ENCODE measurements around the gene OR10C1. TPM values are rescaled to one million over a fixed set of nuclear protein-coding genes. Genes with fewer than 3 reads are reported as not detected.

Gene OR10C1
- total and polyA plus RNA-seq, 4 donors = not detected

- no peak overlapping the region for H3K27ac ChIP-seq (ENCODE audit: low read depth in 1 of 2, low read length in 1 of 2)
- no peak for DNase-seq
- TF ChIP-seq CTCF (IDR thresholded peaks at IDR 0.05; ENCODE audit: control extremely low read depth, extremely low read depth) = no peak
- H3K4me1 ChIP-seq (ENCODE audit: control insufficient read depth in 5 of 5, insufficient read depth in 5 of 5, low read length in 5 of 5) = no peaks in the 10 kb centered on the region
- no peaks in the 10 kb centered on the region for H3K9me3 ChIP-seq (ENCODE audit: control insufficient read depth in 4 of 4, insufficient read depth in 3 of 4, low read length in 3 of 4)
- no peak overlapping the region for H3K4me3 ChIP-seq
- ATAC-seq (ENCODE audit: insufficient read depth, low FRiP score) = no peak
- no peak overlapping the region for H3K9ac ChIP-seq (ENCODE audit: insufficient read depth in 1 of 2, low read length in 2 of 2)
- peaks cover 0 to 3% (median 0%) of the 10 kb centered on the region in 3 donors for H3K27me3 ChIP-seq (ENCODE audit: control insufficient read depth in 3 of 3, insufficient read depth in 3 of 3, low read length in 2 of 3)
- no peaks in the 10 kb centered on the region for H3K36me3 ChIP-seq (ENCODE audit: control insufficient read depth in 4 of 4, insufficient read depth in 4 of 4, low read length in 4 of 4)
- 78 to 82% methylated on average over 5 of the region's 5 CpGs for WGBS, 2 donors
These were observed 22.1 kb downstream of the OR10C1 start for GRCh38 chr6:29461021-29461814.

- ATAC-seq (ENCODE audit: insufficient read depth, low FRiP score) (no peak), DNase-seq (no peak)
- WGBS, 2 donors = 79 to 92% methylated on average over 6 of the region's 6 CpGs
- no peak overlapping the region for H3K27ac ChIP-seq (ENCODE audit: low read depth in 1 of 2, low read length in 1 of 2)
- peaks cover 0 to 3% (median 0%) of the 10 kb centered on the region in 3 donors for H3K27me3 ChIP-seq (ENCODE audit: control insufficient read depth in 3 of 3, insufficient read depth in 3 of 3, low read length in 2 of 3)
- no peak overlapping the region for H3K4me3 ChIP-seq
- H3K9ac ChIP-seq (ENCODE audit: insufficient read depth in 1 of 2, low read length in 2 of 2) = no peak overlapping the region
- TF ChIP-seq CTCF (IDR thresholded peaks at IDR 0.05; ENCODE audit: control extremely low read depth, extremely low read depth) = no peak
- no peaks in the 10 kb centered on the region for H3K9me3 ChIP-seq (ENCODE audit: control insufficient read depth in 4 of 4, insufficient read depth in 3 of 4, low read length in 3 of 4)
- no peaks in the 10 kb centered on the region for H3K36me3 ChIP-seq (ENCODE audit: control insufficient read depth in 4 of 4, insufficient read depth in 4 of 4, low read length in 4 of 4)
- peaks cover 0 to 1% (median 0%) of the 10 kb centered on the region in 5 donors for H3K4me1 ChIP-seq (ENCODE audit: control insufficient read depth in 5 of 5, insufficient read depth in 5 of 5, low read length in 5 of 5)
These were observed 22.9 kb downstream of the OR10C1 start for GRCh38 chr6:29462022-29462421.

GRCh38 chr6:29465279-29465678, 26.2 kb downstream of the OR10C1 start:
- no peak for TF ChIP-seq CTCF (IDR thresholded peaks at IDR 0.05; ENCODE audit: control extremely low read depth, extremely low read depth)
- no peaks in the 10 kb centered on the region for H3K27me3 ChIP-seq (ENCODE audit: control insufficient read depth in 3 of 3, insufficient read depth in 3 of 3, low read length in 2 of 3)
- WGBS, 2 donors = 67 to 85% methylated on average over 2 of the region's 2 CpGs

More at GRCh38 chr6:29465279-29465678, 26.2 kb downstream of the OR10C1 start:
- Histone ChIP-seq H3K4me1 (ENCODE audit: control insufficient read depth in 5 of 5, insufficient read depth in 5 of 5, low read length in 5 of 5) (peaks cover 0 to 1% (median 0%) of the 10 kb centered on the region in 5 donors), H3K36me3 (ENCODE audit: control insufficient read depth in 4 of 4, insufficient read depth in 4 of 4, low read length in 4 of 4) (no peaks in the 10 kb centered on the region), H3K9ac (ENCODE audit: insufficient read depth in 1 of 2, low read length in 2 of 2) (no peak overlapping the region), H3K4me3 (no peak overlapping the region), H3K9me3 (ENCODE audit: control insufficient read depth in 4 of 4, insufficient read depth in 3 of 4, low read length in 3 of 4) (no peaks in the 10 kb centered on the region), H3K27ac (ENCODE audit: low read depth in 1 of 2, low read length in 1 of 2) (no peak overlapping the region)
- no peak for DNase-seq
- ATAC-seq (ENCODE audit: insufficient read depth, low FRiP score) = no peak
